Mesenchymal stem cell (in vitro differentiated cells and primary cell): Measurements from ENCODE around the gene CARD10.
"Not testable (repeated sequence)": the region's sequence is repeated elsewhere in the genome, so short reads cannot be mapped to it uniquely, and the experiment has no call there.

ENCODE experiments used
- DNase-seq: peaks from one replicate; pipeline ENCODE4 v3.0.0-alpha.2; 2013
- H2AFZ ChIP-seq: one replicate; pipeline ENCODE4 v1.6.1; 2013; ENCODE audit warnings: low read depth, mild to moderate bottlenecking, control low read depth, inconsistent platforms, low read length, moderate library complexity
- H2AK5ac ChIP-seq: 2 replicates; pipeline ENCODE4 v1.6.1; 2013; ENCODE audit warnings: low read length, moderate library complexity, mild to moderate bottlenecking, inconsistent platforms; ENCODE audit not compliant: severe bottlenecking
- H2BK120ac ChIP-seq: one replicate; pipeline ENCODE4 v1.6.1; 2013; ENCODE audit warnings: low read depth, mild to moderate bottlenecking, inconsistent platforms, low read length, moderate library complexity
- H2BK12ac ChIP-seq, 2 experiments: one replicate each; pipeline ENCODE4 v1.6.1; 2013; ENCODE audit warnings: inconsistent platforms in 2 of 2, low read length in 2 of 2, mild to moderate bottlenecking in 2 of 2, moderate library complexity in 2 of 2, control low read depth in 1 of 2
- H2BK15ac ChIP-seq: one replicate; pipeline ENCODE4 v1.6.1; 2013; ENCODE audit warnings: mild to moderate bottlenecking, low read depth, inconsistent platforms; ENCODE audit not compliant: poor library complexity, severe bottlenecking
- H2BK5ac ChIP-seq: 2 replicates; pipeline ENCODE4 v1.6.1; 2013; ENCODE audit warnings: low read depth, mild to moderate bottlenecking, low read length, control low read depth, inconsistent platforms; ENCODE audit not compliant: poor library complexity, severe bottlenecking
- H3K14ac ChIP-seq, 2 experiments: one replicate each; pipeline ENCODE4 v1.6.1; 2013; ENCODE audit warnings: inconsistent platforms in 2 of 2, low read length in 2 of 2, control low read depth in 1 of 2, mild to moderate bottlenecking in 1 of 2, moderate library complexity in 1 of 2
- H3K18ac ChIP-seq, 2 experiments: one replicate each; pipeline ENCODE4 v1.6.1; 2013; ENCODE audit warnings: inconsistent platforms in 2 of 2, low read length in 2 of 2, control low read depth in 1 of 2, low read depth in 1 of 2, mild to moderate bottlenecking in 1 of 2
- H3K23ac ChIP-seq, 2 experiments: one replicate each; pipeline ENCODE4 v1.6.1; 2013; ENCODE audit warnings: inconsistent platforms in 2 of 2, low read length in 2 of 2, mild to moderate bottlenecking in 2 of 2, moderate library complexity in 2 of 2, control low read depth in 1 of 2
- H3K27ac ChIP-seq: 2 replicates; pipeline ENCODE4 v1.5.1; 2013; ENCODE audit warnings: mild to moderate bottlenecking, moderate library complexity, low read length, control low read depth, inconsistent platforms; ENCODE audit not compliant: poor library complexity, severe bottlenecking
- H3K27me3 ChIP-seq, 2 experiments: 2 replicates each; pipeline versions ENCODE4 v1.6.1 to v1.7.0; 2013; ENCODE audit warnings: low read length in 2 of 2, mild to moderate bottlenecking in 2 of 2, moderate library complexity in 2 of 2, control low read depth in 1 of 2, inconsistent platforms in 1 of 2; ENCODE audit not compliant: control insufficient read depth in 1 of 2, insufficient read depth in 1 of 2
- H3K36me3 ChIP-seq, 2 experiments: 2 replicates each; pipeline versions ENCODE4 v1.6.1 to v1.7.0; 2013; ENCODE audit warnings: low read length in 2 of 2, control low read depth in 1 of 2, inconsistent platforms in 1 of 2, low read depth in 1 of 2, mild to moderate bottlenecking in 1 of 2; ENCODE audit not compliant: insufficient read depth in 2 of 2, control insufficient read depth in 1 of 2
- H3K4ac ChIP-seq, 2 experiments: one replicate each; pipeline ENCODE4 v1.6.1; 2013; ENCODE audit warnings: inconsistent platforms in 2 of 2, low read length in 2 of 2, mild to moderate bottlenecking in 2 of 2, moderate library complexity in 2 of 2, control low read depth in 1 of 2, low read depth in 1 of 2
- H3K4me1 ChIP-seq: 2 replicates; pipeline ENCODE4 v1.6.1; 2013; ENCODE audit warnings: low read depth, low read length, control low read depth; ENCODE audit not compliant: control insufficient read depth, insufficient read depth
- H3K4me2 ChIP-seq: 2 replicates; pipeline ENCODE4 v1.6.1; 2013; ENCODE audit warnings: low read length, mild to moderate bottlenecking, inconsistent platforms; ENCODE audit not compliant: poor library complexity, severe bottlenecking
- H3K4me3 ChIP-seq, 2 experiments: 2 replicates each; pipeline versions ENCODE4 v1.5.1 to v1.7.0; 2013; ENCODE audit warnings: low read length in 2 of 2, mild to moderate bottlenecking in 2 of 2, control low read depth in 1 of 2, low read depth in 1 of 2; ENCODE audit not compliant: insufficient read depth in 1 of 2
- H3K79me1 ChIP-seq: replicated peaks from 2 replicates; pipeline ENCODE4 v1.6.1; 2013; ENCODE audit warnings: mild to moderate bottlenecking, control low read depth, low read length, inconsistent platforms; ENCODE audit not compliant: poor library complexity, severe bottlenecking
- H3K9ac ChIP-seq: 2 replicates; pipeline ENCODE4 v1.7.0; 2013; ENCODE audit warnings: mild to moderate bottlenecking, low read length, moderate library complexity
- H3K9me3 ChIP-seq: 2 replicates; pipeline ENCODE4 v1.7.0; 2013; ENCODE audit warnings: mild to moderate bottlenecking, low read length; ENCODE audit not compliant: control insufficient read depth
- H4K8ac ChIP-seq: one replicate; pipeline ENCODE4 v1.6.1; 2013; ENCODE audit warnings: inconsistent platforms, mild to moderate bottlenecking, low read length, moderate library complexity
- H4K91ac ChIP-seq: one replicate; pipeline ENCODE4 v1.6.1; 2013; ENCODE audit warnings: mild to moderate bottlenecking, low read length, inconsistent platforms
- WGBS: methylation state at CpG from one replicate; pipeline ENCODE4 v1.1.7; 2013; ENCODE audit warnings: mixed read lengths; 5-methylcytosine and 5-hydroxymethylcytosine counted together

The CARD10 gene

GRCh38 chr22:37544955-37545702 lies 25.9 kb upstream of the CARD10 start:
- H3K4me1 ChIP-seq = peaks cover 41% of the 10 kb centered on the region
- H3K14ac ChIP-seq = peak overlapping the region in 1 of 2 experiments; percentile 94
- no peaks in the 10 kb centered on the region for H3K79me1 ChIP-seq
- peak overlapping the region; percentile 96 for H4K91ac ChIP-seq
- peak; percentile 84 for DNase-seq
- no peaks in the 10 kb centered on the region for H3K36me3 ChIP-seq
- H3K18ac ChIP-seq = peak overlapping the region; percentile 90 to 98
- peak overlapping the region; percentile 86 for H2AK5ac ChIP-seq
- peak overlapping the region; percentile 67 for H3K4me2 ChIP-seq
- H3K23ac ChIP-seq = peak overlapping the region in 1 of 2 experiments; percentile 34
- H2BK15ac ChIP-seq = peak overlapping the region; percentile 99
- WGBS = 27% methylated on average over 11 of the region's 11 CpGs
- peak overlapping the region in 1 of 2 experiments; percentile 64 for H3K4me3 ChIP-seq
- peak overlapping the region; percentile 70 to 99 for H2BK12ac ChIP-seq
- H2BK120ac ChIP-seq = peak overlapping the region; percentile 92
- H2BK5ac ChIP-seq = peak overlapping the region; percentile 78
- peak overlapping the region; percentile 78 for H3K9ac ChIP-seq
- peak overlapping the region; percentile 93 for H3K27ac ChIP-seq
- no peaks in the 10 kb centered on the region for H3K27me3 ChIP-seq
- peak overlapping the region; percentile 82 to 97 for H3K4ac ChIP-seq
- H2AFZ ChIP-seq = no peak overlapping the region
- no peaks in the 10 kb centered on the region for H3K9me3 ChIP-seq
- peak overlapping the region; percentile 91 for H4K8ac ChIP-seq

- Histone ChIP-seq H3K9me3 (no peaks in the 10 kb centered on the region), H3K4me3 (no peak overlapping the region), H3K79me1 (no peaks in the 10 kb centered on the region), H2BK5ac (no peak overlapping the region), H4K8ac (no peak overlapping the region), H3K4me2 (no peak overlapping the region), H3K4me1 (peaks cover 39% of the 10 kb centered on the region), H2BK15ac (no peak overlapping the region), H3K9ac (no peak overlapping the region), H3K27me3 (no peaks in the 10 kb centered on the region), H2BK120ac (no peak overlapping the region), H3K14ac (no peak overlapping the region), H3K18ac (no peak overlapping the region), H3K23ac (no peak overlapping the region), H3K4ac (no peak overlapping the region), H2BK12ac (no peak overlapping the region), H4K91ac (no peak overlapping the region), H2AK5ac (no peak overlapping the region), H3K27ac (no peak overlapping the region), H2AFZ (no peak overlapping the region), H3K36me3 (no peaks in the 10 kb centered on the region)
- 95% methylated on average over 7 of the region's 7 CpGs for whole genome bisulfite sequencing
- no peak for DNase-seq
Observed at GRCh38 chr22:37542959-37543358, 23.7 kb upstream of the CARD10 start.

DNA sequence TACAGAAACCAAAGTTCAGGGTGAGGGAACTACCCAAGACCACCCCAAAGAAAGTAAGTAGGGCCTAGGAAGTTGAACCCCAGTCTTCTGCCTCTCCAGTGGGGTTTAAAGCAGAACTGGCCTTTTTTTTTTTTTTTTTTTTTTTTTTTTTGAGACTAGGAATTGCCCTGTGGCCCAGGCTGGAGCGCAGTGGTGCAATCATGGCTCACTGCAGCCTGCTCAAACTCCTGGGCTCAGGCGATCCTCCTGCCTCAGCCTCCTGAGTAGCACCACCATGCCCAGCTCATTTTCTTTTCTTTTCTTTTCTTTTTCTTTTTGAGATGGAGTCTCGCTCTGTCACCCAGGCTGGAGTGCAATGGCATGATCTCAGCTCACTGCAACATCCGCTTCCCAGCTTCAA lies 23.2 kb upstream of the CARD10 start:
- H2AFZ ChIP-seq, H3K18ac ChIP-seq, DNase-seq, H2BK5ac ChIP-seq, H4K91ac ChIP-seq, H3K27me3 ChIP-seq, H3K4me2 ChIP-seq, H2BK12ac ChIP-seq, H3K27ac ChIP-seq, H2BK120ac ChIP-seq, H3K4me3 ChIP-seq, H3K23ac ChIP-seq, H3K36me3 ChIP-seq, H3K79me1 ChIP-seq, H3K9me3 ChIP-seq, H2AK5ac ChIP-seq, H3K14ac ChIP-seq, H4K8ac ChIP-seq, H2BK15ac ChIP-seq: not testable (repeated sequence)
- Histone ChIP-seq H3K9ac (peak overlapping the region; percentile 54), H3K4ac (peak overlapping the region in 1 of 2 experiments; percentile 75), H3K4me1 (peaks cover 37% of the 10 kb centered on the region)
- 97% methylated on average over 4 of the region's 4 CpGs for WGBS

GRCh38 chr22:37539790-37540189 lies 20.6 kb upstream of the CARD10 start:
- not testable (repeated sequence) for H2BK120ac ChIP-seq, H2BK5ac ChIP-seq, H3K79me1 ChIP-seq, H3K9me3 ChIP-seq, DNase-seq, H2BK15ac ChIP-seq, H3K4ac ChIP-seq, H3K4me2 ChIP-seq, H4K8ac ChIP-seq, H3K36me3 ChIP-seq, H3K4me3 ChIP-seq, H3K23ac ChIP-seq, H2AK5ac ChIP-seq, H4K91ac ChIP-seq, H3K14ac ChIP-seq, H3K9ac ChIP-seq, H3K27ac ChIP-seq, H2AFZ ChIP-seq, H3K27me3 ChIP-seq, H3K18ac ChIP-seq
- WGBS = 94% methylated on average over 5 of the region's 6 CpGs
- peaks cover 16% of the 10 kb centered on the region for H3K4me1 ChIP-seq
- H2BK12ac ChIP-seq = peak overlapping the region in 1 of 2 experiments; percentile 76
